Epidermal melanocyte (primary cell): ENCODE results near the gene TRMT2A.
"Not testable (repeated sequence)": the region's sequence is repeated elsewhere in the genome, so short reads cannot be mapped to it uniquely, and the experiment has no call there.

ENCODE experiments used
- DNase-seq: peaks from one replicate; pipeline ENCODE4 v3.0.0; 2011; ENCODE audit warnings: low spot score; ENCODE audit not compliant: insufficient read length

Gene TRMT2A

GRCh38 chr22:20088263-20088648 is 28.8 kb downstream of the TRMT2A start:
- DNase-seq: no peak

- DNase-seq: no peak
Observed at GRCh38 chr22:20087319-20088262, 29.4 kb downstream of the TRMT2A start.

- DNase-seq: no peak
Observed at GRCh38 chr22:20086763-20087162, 30.3 kb downstream of the TRMT2A start.

- DNase-seq: no peak
Observed at GRCh38 chr22:20086101-20086599, 30.9 kb downstream of the TRMT2A start.

GRCh38 chr22:20085651-20086050 is 31.4 kb downstream of the TRMT2A start:
- no peak for DNase-seq

- no peak for DNase-seq
Observed at GRCh38 chr22:20084547-20085413, 32.2 kb downstream of the TRMT2A start.

- DNase-seq: no peak
Observed at GRCh38 chr22:20083891-20084546, 33.0 kb downstream of the TRMT2A start.

- no peak for DNase-seq
Observed at GRCh38 chr22:20083157-20083890, 33.7 kb downstream of the TRMT2A start.

GRCh38 chr22:20080776-20081654 is 36.0 kb downstream of the TRMT2A start:
- DNase-seq: no peak

- DNase-seq: peak; percentile 50
Observed at GRCh38 chr22:20080445-20080775, 36.6 kb downstream of the TRMT2A start.

- DNase-seq: peak; percentile 93
Observed at GRCh38 chr22:20079745-20080444, 37.1 kb downstream of the TRMT2A start, which contains the start of gene DGCR8. DGCR8 (plus strand) TSS chr22:20080241; CDS start chr22:20085964, 5,723 bp downstream.

- no peak for DNase-seq
Observed at GRCh38 chr22:20076627-20077172, 40.3 kb downstream of the TRMT2A start.

GRCh38 chr22:20071524-20071972 is 45.5 kb downstream of the TRMT2A start:
- no peak for DNase-seq

- DNase-seq: no peak
Observed at GRCh38 chr22:20069331-20070042, 47.5 kb downstream of the TRMT2A start.

GRCh38 chr22:20068640-20069039 is 48.4 kb downstream of the TRMT2A start:
- DNase-seq: no peak

GRCh38 chr22:20067384-20067682 is 49.7 kb downstream of the TRMT2A start:
- not testable (repeated sequence) for DNase-seq

GRCh38 chr22:20066617-20067383 is 50.2 kb downstream of the TRMT2A start:
- DNase-seq: no peak
